CD14-positive monocyte (primary cell): ENCODE data around the gene ARRB2. TPM values are rescaled to one million over a fixed set of nuclear protein-coding genes. Genes with fewer than 3 reads are reported as not detected.
"Not testable (repeated sequence)": the region's sequence is repeated elsewhere in the genome, so short reads cannot be mapped to it uniquely, and the experiment has no call there.

Source experiments
- DNase-seq, 3 donors: peaks; one replicate each; pipeline ENCODE4 v3.0.0-alpha.2; 2011 to 2022
- H2AFZ ChIP-seq: 2 replicates; pipeline ENCODE4 v1.6.0; 2012; ENCODE audit warnings: mild to moderate bottlenecking, low read depth, low read length, inconsistent platforms; ENCODE audit not compliant: insufficient read depth, poor library complexity, severe bottlenecking
- H3K27ac ChIP-seq, 2 donors: 1 replicate in 1 of 2; 2 replicates in 1 of 2; pipeline ENCODE4 v1.5.1; 2012 to 2013; ENCODE audit warnings: low read length in 2 of 2, control low read depth in 1 of 2, inconsistent platforms in 1 of 2, low read depth in 1 of 2, mild to moderate bottlenecking in 1 of 2
- H3K27me3 ChIP-seq, 2 donors: one replicate each; pipeline versions ENCODE4 v1.6.0 to v1.6.1; 2011 to 2013; ENCODE audit warnings: low read length in 2 of 2; ENCODE audit not compliant: control insufficient read depth in 2 of 2, insufficient read depth in 2 of 2
- H3K36me3 ChIP-seq, 2 donors: replicated peaks in 1 of 2; 1 replicate in 1 of 2; 2 replicates in 1 of 2; pipeline versions ENCODE4 v1.5.1 to v1.6.1; 2012 to 2013; ENCODE audit warnings: low read length in 2 of 2, control low read depth in 1 of 2, inconsistent platforms in 1 of 2, mild to moderate bottlenecking in 1 of 2; ENCODE audit not compliant: insufficient read depth in 2 of 2, control insufficient read depth in 1 of 2
- H3K4me1 ChIP-seq, 2 donors: 1 replicate in 1 of 2; 2 replicates in 1 of 2; pipeline versions ENCODE4 v1.5.1 to v1.6.1; 2012 to 2013; ENCODE audit warnings: low read length in 2 of 2, control low read depth in 1 of 2, inconsistent platforms in 1 of 2, mild to moderate bottlenecking in 1 of 2, moderate library complexity in 1 of 2; ENCODE audit not compliant: insufficient read depth in 2 of 2, control insufficient read depth in 1 of 2
- H3K4me2 ChIP-seq: replicated peaks from 2 replicates; pipeline ENCODE3; 2012; ENCODE audit warnings: low read length, moderate library complexity, mild to moderate bottlenecking; ENCODE audit not compliant: poor library complexity, severe bottlenecking; ENCODE audit errors: extremely low read depth
- H3K4me3 ChIP-seq, 3 experiments: fragments of 200-600 bp in 1 of 3; sonication (generic) in 1 of 3; replicated peaks in 1 of 3; 1 replicate in 2 of 3; 2 replicates in 1 of 3; pipeline ENCODE4 v1.5.1; 2011 to 2013; ENCODE audit warnings: low read length in 3 of 3, mild to moderate bottlenecking in 3 of 3, control low read depth in 2 of 3, low read depth in 2 of 3, inconsistent platforms in 1 of 3, moderate library complexity in 1 of 3
- H3K79me2 ChIP-seq: 2 replicates; pipeline ENCODE4 v1.6.0; 2012; ENCODE audit warnings: mild to moderate bottlenecking, control low read depth, inconsistent platforms, low read length, moderate library complexity; ENCODE audit not compliant: insufficient read depth
- H3K9ac ChIP-seq: 2 replicates; pipeline ENCODE4 v1.6.0; 2017; ENCODE audit warnings: low read length, mild to moderate bottlenecking; ENCODE audit not compliant: insufficient read depth, poor library complexity, severe bottlenecking
- H3K9me3 ChIP-seq, 2 donors: replicated peaks in 1 of 2; 1 replicate in 1 of 2; 2 replicates in 1 of 2; pipeline versions ENCODE4 v1.5.1 to v1.6.1; 2012 to 2013; ENCODE audit warnings: low read length in 2 of 2, control low read depth in 1 of 2; ENCODE audit not compliant: control insufficient read depth in 1 of 2, insufficient read depth in 1 of 2
- H4K20me1 ChIP-seq: 2 replicates; pipeline ENCODE4 v1.6.0; 2012; ENCODE audit warnings: mild to moderate bottlenecking, low read length, control low read depth, moderate library complexity; ENCODE audit not compliant: insufficient read depth
- H3K27ac Mint-ChIP-seq, 7 donors: one replicate each; pipeline ENCODE4 v1.8.0; 2020; ENCODE audit warnings: mild to moderate bottlenecking in 7 of 7, mixed read lengths in 7 of 7, moderate library complexity in 6 of 7, inconsistent platforms in 2 of 7
- H3K27me3 Mint-ChIP-seq, 3 donors: one replicate each; pipeline ENCODE4 v1.8.0; 2021 to 2022; ENCODE audit warnings: low read depth in 3 of 3, mild to moderate bottlenecking in 3 of 3, mixed read lengths in 3 of 3, moderate library complexity in 3 of 3, inconsistent platforms in 1 of 3
- H3K36me3 Mint-ChIP-seq, 2 donors: one replicate each; pipeline ENCODE4 v1.8.0; 2020; ENCODE audit warnings: mixed read lengths in 2 of 2, inconsistent platforms in 1 of 2, mild to moderate bottlenecking in 1 of 2
- H3K4me1 Mint-ChIP-seq: one replicate; pipeline ENCODE4 v1.8.0; 2020; ENCODE audit warnings: mild to moderate bottlenecking, mixed read lengths
- H3K4me3 Mint-ChIP-seq, 2 donors: one replicate each; pipeline ENCODE4 v1.8.0; 2020; ENCODE audit warnings: mild to moderate bottlenecking in 2 of 2, mixed read lengths in 2 of 2, moderate library complexity in 1 of 2
- H3K9me3 Mint-ChIP-seq, 7 donors: one replicate each; pipeline ENCODE4 v1.8.0; 2020 to 2022; ENCODE audit warnings: mixed read lengths in 7 of 7, mild to moderate bottlenecking in 6 of 7, moderate library complexity in 6 of 7, inconsistent platforms in 2 of 7
- CTCF ChIP-seq: fragments of 200-600 bp; IDR thresholded peaks from one replicate; pipeline ENCODE4 v1.8.0; 2022; ENCODE audit warnings: antibody characterized with exemption, mild to moderate bottlenecking
- WGBS: methylation state at CpG from one replicate; pipeline ENCODE4 v1.1.5; 2013; ENCODE audit warnings: missing lambda C conversion rate; ENCODE audit not compliant: insufficient coverage; 5-methylcytosine and 5-hydroxymethylcytosine counted together
- intact Hi-C, 2 donors: fragments of 100-400 bp; cut with micrococcal nuclease; formaldehyde crosslinking; loops; one replicate each; pipeline versions ENCODE4 v1.15.0 to v1.15.1; 2023
- polyA plus RNA-seq, 3 donors: library from polyadenylated mRNA; depleted of rRNA in 1 of 3; unstranded in 2 of 3; stranded (reverse) in 1 of 3; fragments of 300-500 nt in 2 of 3; fragments of >200 nt in 1 of 3; fragmentation: Illumina TruSeq in 2 of 3; gene quantifications; 1 replicate in 2 of 3; 2 replicates in 1 of 3; pipeline ENCODE4 v1.2.3, GENCODE V29; 2012 to 2021

Gene ARRB2
- polyA plus RNA-seq, 3 donors = 134 to 760 (median 150) TPM

- Histone ChIP-seq H4K20me1 (no peaks in the 10 kb centered on the region), H3K4me3 (no peak overlapping the region), H3K9me3 (no peaks in the 10 kb centered on the region), H3K36me3 (peaks cover 11 to 35% of the 10 kb centered on the region in 2 donors), H3K9ac (no peak overlapping the region), H3K27ac (no peak overlapping the region), H2AFZ (no peak overlapping the region), H3K27me3 (no peaks in the 10 kb centered on the region), H3K4me2 (no peak overlapping the region), H3K79me2 (peaks cover 46% of the 10 kb centered on the region), H3K4me1 (peaks cover 3 to 7% of the 10 kb centered on the region in 2 donors)
- intact Hi-C loops = no loop called here
- TF ChIP-seq CTCF = no peak
- Mint-ChIP-seq H3K27ac (no peak overlapping the region), H3K27me3 (peaks cover 0 to 1% (median 0%) of the 10 kb centered on the region in 3 donors), H3K4me1 (peaks cover 10% of the 10 kb centered on the region), H3K9me3 (no peaks in the 10 kb centered on the region), H3K4me3 (no peak overlapping the region), H3K36me3 (peaks cover 31 to 52% of the 10 kb centered on the region in 2 donors)
- no peak for DNase-seq
- WGBS = 83% methylated on average over 6 of the region's 9 CpGs
These were observed 17.0 kb upstream of the ARRB2 start for GRCh38 chr17:4693416-4693815.

GRCh38 chr17:4696437-4696805 is 14.0 kb upstream of the ARRB2 start:
- intact Hi-C loops = no loop called here
- Histone ChIP-seq H3K36me3 (peaks cover 0 to 13% of the 10 kb centered on the region in 2 donors), H3K4me2 (no peak overlapping the region), H3K9ac (no peak overlapping the region), H3K4me1 (peaks cover 3 to 7% of the 10 kb centered on the region in 2 donors), H2AFZ (no peak overlapping the region), H3K9me3 (no peaks in the 10 kb centered on the region), H3K27ac (no peak overlapping the region), H3K79me2 (peaks cover 64% of the 10 kb centered on the region), H3K27me3 (no peaks in the 10 kb centered on the region), H3K4me3 (no peak overlapping the region), H4K20me1 (no peaks in the 10 kb centered on the region)
- H3K27me3 Mint-ChIP-seq = no peaks in the 10 kb centered on the region
- TF ChIP-seq CTCF = no peak
- 40% methylated on average over 6 of the region's 6 CpGs for WGBS
- H3K27ac Mint-ChIP-seq = peak overlapping the region in 5 of 7 donors; percentile 19 to 65 (median 45)
- peak in 2 of 3 donors; percentile 27 to 30 for DNase-seq
- H3K4me3 Mint-ChIP-seq = no peak overlapping the region
- peaks cover 9 to 29% of the 10 kb centered on the region in 2 donors for H3K36me3 Mint-ChIP-seq
- H3K9me3 Mint-ChIP-seq = no peaks in the 10 kb centered on the region
- H3K4me1 Mint-ChIP-seq = peaks cover 10% of the 10 kb centered on the region

- H3K27ac Mint-ChIP-seq, H3K9me3 ChIP-seq, DNase-seq, H3K9me3 Mint-ChIP-seq, H3K9ac ChIP-seq, H3K4me2 ChIP-seq, H4K20me1 ChIP-seq, H3K27me3 Mint-ChIP-seq, H3K27me3 ChIP-seq, intact Hi-C loops, H3K36me3 ChIP-seq, H3K4me3 Mint-ChIP-seq, H3K4me3 ChIP-seq, H2AFZ ChIP-seq, H3K27ac ChIP-seq: not testable (repeated sequence)
- Mint-ChIP-seq H3K4me1 (peaks cover 28% of the 10 kb centered on the region), H3K36me3 (peaks cover 7 to 11% of the 10 kb centered on the region in 2 donors)
- H3K4me1 ChIP-seq = peaks cover 15 to 20% of the 10 kb centered on the region in 2 donors
- WGBS = 100% methylated on average over 3 of the region's 13 CpGs
- peaks cover 62% of the 10 kb centered on the region for H3K79me2 ChIP-seq
These were observed 10.9 kb upstream of the ARRB2 start for GRCh38 chr17:4699401-4700056.
